GM12878 (cell line): ENCODE results near the gene RRAS. TPM values are rescaled to one million over a fixed set of nuclear protein-coding genes. Genes with fewer than 3 reads are reported as not detected.

ENCODE experiments used
- BCL3 ChIP-seq: IDR thresholded peaks from 2 replicates; pipeline ENCODE4 v1.6.1; 2011; ENCODE audit warnings: borderline replicate concordance, low read depth, mild to moderate bottlenecking, moderate library complexity, low read length; ENCODE audit not compliant: insufficient read depth, poor library complexity, severe bottlenecking
- BRCA1 ChIP-seq: IDR thresholded peaks from 2 replicates; pipeline ENCODE4 v1.6.1; 2011; ENCODE audit warnings: low read depth, low read length, improper control_type of control experiment
- E2F8 ChIP-seq: fragments of 450-650 bp; IDR thresholded peaks from 2 replicates; pipeline ENCODE4 v1.6.1; 2018; ENCODE audit warnings: mild to moderate bottlenecking, low read depth, moderate library complexity; ENCODE audit not compliant: partially characterized antibody
- IRF3 ChIP-seq: fragments of 450-650 bp; IDR thresholded peaks from 2 replicates; pipeline ENCODE4 v1.6.1; 2014; ENCODE audit warnings: mild to moderate bottlenecking
- polyA plus RNA-seq, 11 experiments: library from polyadenylated mRNA; depleted of rRNA in 4 of 11; unstranded in 6 of 11; stranded (reverse) in 5 of 11; fragments of >200 nt; fragmentation: Nextera tagmentation in 4 of 11; fragmentation: Illumina TruSeq in 1 of 11; extraction: Ambion mirVana in 4 of 11; extraction: Trizol in 1 of 11; gene quantifications; 1 replicate in 1 of 11; 2 replicates in 10 of 11; pipeline versions ENCODE4 v1.2.1 to v1.2.3, GENCODE V29; 2011 to 2016; ENCODE audit warnings: inconsistent platforms in 2 of 11, missing spikeins in 2 of 11, low read depth in 1 of 11
- total RNA-seq, 4 experiments: library from RNA; depleted of rRNA in 3 of 4; stranded (reverse); fragments of >200 nt in 3 of 4; fragmentation: Illumina TruSeq in 1 of 4; extraction: Trizol in 1 of 4; gene quantifications; 2 replicates each; pipeline versions ENCODE4 v1.2.1 to v1.2.3, GENCODE V29; 2013 to 2021

Gene RRAS
- total and polyA plus RNA-seq, 10 of the 15 experiments (the other 5 are each of a cell fraction or from before 2014, with no cell fraction given), result 0.24 to 5.8 (median 1.8) TPM

- TF ChIP-seq IRF3, result no peak
- TF ChIP-seq BRCA1, result no peak
- TF ChIP-seq E2F8, result no peak
- TF ChIP-seq BCL3, result no peak
Measured at GRCh38 chr19:49590071-49590970, 49.6 kb downstream of the RRAS start (continued).
